ENCODE results near the gene SLCO4A1. TPM values are rescaled to one million over a fixed set of nuclear protein-coding genes. Genes with fewer than 3 reads are reported as not detected.

The SLCO4A1 gene
- total and polyA plus RNA-seq, 5 experiments from 2014 or later, result 0.93 to 1.4 (median 1.4) TPM; not detected in 2

DNA sequence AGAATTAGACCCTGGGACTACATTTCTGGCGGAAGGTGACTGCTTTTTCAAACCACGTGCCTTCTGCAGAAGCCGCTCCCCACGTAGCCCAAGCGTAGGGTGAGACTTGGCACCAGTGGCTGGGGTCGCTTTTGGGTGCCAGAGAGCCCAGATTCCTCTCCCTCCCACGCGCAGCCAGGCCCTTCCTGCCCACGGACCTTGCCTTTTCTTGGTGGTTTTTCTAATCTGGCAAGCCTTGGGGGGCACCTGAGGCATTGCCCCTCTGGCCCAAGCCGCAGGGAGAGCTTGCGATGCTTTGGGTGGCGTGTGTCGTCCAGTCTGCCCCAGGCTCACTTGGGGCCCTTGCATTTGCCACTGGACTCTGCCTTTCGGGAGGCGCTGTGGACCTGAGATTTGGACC lies 3.3 kb downstream of the SLCO4A1 start:
- POLR2A ChIA-PET, result no interaction called here
- Mint-ChIP-seq H3K4me1 (peaks cover 11 to 36% (median 19%) of the 10 kb centered on the region in 4 donors), H3K27ac (no peak overlapping the region), H3K9me3 (no peaks in the 10 kb centered on the region), H3K4me3 (no peak overlapping the region), H3K36me3 (no peaks in the 10 kb centered on the region), H3K27me3 (peaks cover 0 to 2% (median 0%) of the 10 kb centered on the region in 5 donors)
- no peak for ATAC-seq
- no peak for DNase-seq

DNA sequence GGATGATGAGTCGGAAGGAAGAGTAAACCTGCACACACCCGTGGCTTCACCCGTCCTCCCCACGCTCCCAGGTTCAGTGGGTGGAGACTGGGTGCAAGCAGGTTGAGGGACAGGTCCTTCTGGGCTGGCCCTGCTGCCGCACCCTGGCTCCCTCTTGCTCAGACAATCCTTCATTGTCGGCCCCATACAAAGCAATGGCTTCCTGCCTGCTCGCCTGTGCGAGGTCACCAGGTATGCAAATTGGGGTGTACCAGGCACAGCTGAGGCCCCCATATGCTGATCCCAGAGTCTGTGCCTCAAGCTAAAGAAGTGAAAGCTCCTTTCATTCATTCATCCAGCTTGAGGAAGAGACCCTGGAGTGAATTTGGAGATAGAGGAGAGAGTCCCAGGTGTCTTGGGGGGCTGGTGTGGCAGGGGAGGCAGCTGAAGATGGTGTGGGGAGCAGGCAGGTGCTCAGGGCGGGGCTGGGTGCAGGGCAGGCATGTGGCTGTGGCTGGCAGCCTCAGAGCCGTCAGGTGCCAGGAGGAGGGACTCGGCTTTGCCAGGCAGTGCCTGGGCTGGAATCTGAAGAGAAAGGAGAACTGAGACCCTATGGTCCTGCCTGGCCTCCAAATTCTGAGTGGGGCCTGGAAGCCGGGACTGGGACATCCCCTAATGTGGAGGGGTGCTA lies 4.7 kb downstream of the SLCO4A1 start:
- Mint-ChIP-seq H3K27ac (peak overlapping the region in 6 of 10 donors; percentile 28 to 87 (median 59)), H3K9me3 (no peaks in the 10 kb centered on the region), H3K4me3 (no peak overlapping the region), H3K4me1 (peaks cover 12 to 43% (median 26%) of the 10 kb centered on the region in 4 donors), H3K27me3 (peaks cover 0 to 2% (median 0%) of the 10 kb centered on the region in 5 donors), H3K36me3 (no peaks in the 10 kb centered on the region)
- DNase-seq (no peak), ATAC-seq (no peak)
- POLR2A ChIA-PET, result no interaction called here

DNA sequence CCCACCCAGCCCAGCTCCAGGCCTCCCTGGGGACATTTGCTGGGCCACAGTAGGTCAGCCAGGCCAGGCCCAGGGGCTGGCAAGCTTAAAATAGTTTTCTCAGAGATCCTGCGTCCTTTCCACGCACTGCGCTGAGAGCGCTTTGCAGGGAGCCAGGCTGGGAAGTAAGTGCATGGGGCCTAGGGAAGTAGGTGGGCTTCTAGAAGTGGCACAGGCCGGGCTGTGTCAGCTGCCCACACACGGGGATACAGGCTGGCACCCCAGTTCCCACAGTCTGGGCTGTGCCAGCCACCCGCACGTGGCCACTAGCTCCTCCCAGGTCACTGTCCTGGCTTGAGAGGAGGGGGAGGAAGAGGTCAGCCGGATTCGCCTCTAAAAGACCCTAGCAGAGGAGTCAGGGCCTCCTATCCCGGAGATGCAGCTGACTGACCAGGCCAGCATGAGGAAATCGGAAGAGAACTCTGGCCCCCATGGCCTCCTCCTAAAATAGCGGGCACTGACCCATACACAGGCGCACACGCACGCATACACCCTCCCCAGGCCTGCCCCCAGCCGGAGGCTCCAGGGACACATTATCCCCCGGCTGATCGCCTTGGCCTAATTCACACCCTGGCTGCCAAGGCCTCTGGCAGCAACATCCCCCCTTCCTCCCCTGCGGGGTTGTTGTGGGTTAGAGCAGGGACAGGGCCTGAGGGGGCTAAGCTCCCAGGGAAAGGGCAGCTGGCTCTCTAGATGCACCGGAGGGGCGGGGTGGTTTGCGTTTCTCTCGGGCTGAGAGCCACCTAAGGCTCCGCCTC lies 5.4 kb downstream of the SLCO4A1 start:
- Mint-ChIP-seq H3K27ac (peak overlapping the region in 5 of 10 donors; percentile 24 to 77 (median 56)), H3K9me3 (no peaks in the 10 kb centered on the region), H3K4me3 (no peak overlapping the region), H3K27me3 (peaks cover 0 to 2% (median 0%) of the 10 kb centered on the region in 5 donors), H3K36me3 (no peaks in the 10 kb centered on the region), H3K4me1 (peaks cover 14 to 50% (median 32%) of the 10 kb centered on the region in 4 donors)
- DNase-seq (no peak), ATAC-seq (no peak)
- POLR2A ChIA-PET, result no interaction called here

- Mint-ChIP-seq H3K4me3 (no peak overlapping the region), H3K36me3 (no peaks in the 10 kb centered on the region), H3K9me3 (no peaks in the 10 kb centered on the region), H3K27me3 (peaks cover 0 to 2% (median 0%) of the 10 kb centered on the region in 5 donors), H3K4me1 (peaks cover 14 to 49% (median 32%) of the 10 kb centered on the region in 4 donors), H3K27ac (peak overlapping the region in 6 of 10 donors; percentile 22 to 90 (median 46))
- ATAC-seq, result no peak
- POLR2A ChIA-PET, result no interaction called here
- no peak for DNase-seq
Observed at GRCh38 chr20:62648318-62648995, 6.2 kb downstream of the SLCO4A1 start.

DNA sequence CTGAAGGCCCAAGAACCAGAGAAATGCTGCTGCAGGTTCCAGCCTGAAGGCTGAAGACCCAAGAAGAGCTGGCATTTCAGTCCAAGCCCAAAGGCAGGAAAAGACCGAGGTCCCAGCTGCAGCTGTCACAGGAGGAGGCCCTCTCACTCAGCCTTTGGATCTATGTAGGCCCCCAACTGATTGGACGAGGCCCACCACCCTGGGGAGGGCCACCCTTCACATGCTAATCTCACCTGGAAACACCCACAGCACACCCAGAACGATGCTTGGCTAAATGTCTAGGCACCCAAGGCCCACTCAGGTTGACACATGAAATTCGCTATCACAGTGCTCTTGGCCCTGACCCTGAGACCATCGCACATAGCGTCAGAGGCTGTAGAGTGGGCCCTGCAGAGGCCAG lies 6.8 kb downstream of the SLCO4A1 start:
- Mint-ChIP-seq H3K27ac (peak overlapping the region in 7 of 10 donors; percentile 22 to 99 (median 69)), H3K27me3 (no peaks in the 10 kb centered on the region), H3K4me3 (no peak overlapping the region), H3K9me3 (no peaks in the 10 kb centered on the region), H3K36me3 (no peaks in the 10 kb centered on the region), H3K4me1 (peaks cover 14 to 48% (median 31%) of the 10 kb centered on the region in 4 donors)
- no peak for DNase-seq
- ATAC-seq, result no peak
- POLR2A ChIA-PET, result no interaction called here

GRCh38 chr20:62650551-62651284 lies 8.4 kb downstream of the SLCO4A1 start:
- ATAC-seq (no peak), DNase-seq (no peak)
- no peaks in the 10 kb centered on the region for H3K9me3 Mint-ChIP-seq
- H3K4me3 Mint-ChIP-seq, result peak overlapping the region; percentile 75 to 91 (median 85)
- peak overlapping the region; percentile 90 to 99 (median 98) for H3K27ac Mint-ChIP-seq
- POLR2A ChIA-PET, result interaction anchor here (0.7 to 4.1 kb wide), 15 partner anchors 8 to 622 kb away, joined by 3 to 31 read pairs (median 4); partner anchors contain the start of genes SLCO4A1 and TCFL5
- peaks cover 14 to 43% (median 30%) of the 10 kb centered on the region in 4 donors for H3K4me1 Mint-ChIP-seq
- no peaks in the 10 kb centered on the region for H3K36me3 Mint-ChIP-seq
- no peaks in the 10 kb centered on the region for H3K27me3 Mint-ChIP-seq

DNA sequence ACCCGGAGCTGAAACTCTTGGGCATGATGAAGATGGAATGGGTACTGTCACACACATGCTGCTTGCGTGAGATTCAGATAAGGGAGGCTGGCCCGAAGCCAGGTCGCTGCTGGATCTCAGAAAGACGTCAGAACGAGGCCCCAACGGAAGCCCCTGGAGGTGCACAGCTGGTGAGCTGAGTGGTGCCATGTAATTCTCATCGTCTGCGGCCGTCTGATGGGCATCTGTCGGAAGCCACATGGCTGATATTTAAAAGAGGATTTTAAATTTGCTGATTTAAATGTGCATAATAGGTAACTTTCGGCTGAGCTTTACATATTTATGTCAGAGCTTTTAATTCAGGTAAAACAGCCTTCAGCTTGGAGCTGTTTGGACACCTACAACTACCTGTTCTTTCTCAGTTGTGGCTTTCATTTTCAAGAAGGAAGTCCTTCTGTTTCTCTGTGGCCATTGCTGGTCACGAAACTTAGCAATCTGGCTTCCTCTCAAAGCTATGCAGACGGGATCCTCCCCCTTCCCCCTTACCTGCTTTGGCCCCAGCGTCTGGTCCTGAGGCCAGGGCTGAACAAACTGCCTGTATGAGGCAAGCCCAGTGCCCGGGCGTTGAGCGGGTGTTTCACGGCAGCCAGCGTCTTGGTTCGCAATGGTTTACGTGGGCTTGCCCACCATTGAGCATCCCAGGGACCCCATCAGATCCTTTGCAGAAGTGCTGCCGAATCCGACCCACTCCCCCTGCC lies 9.2 kb downstream of the SLCO4A1 start:
- Mint-ChIP-seq H3K27me3 (no peaks in the 10 kb centered on the region), H3K4me3 (peak overlapping the region; percentile 75 to 91 (median 85)), H3K9me3 (no peaks in the 10 kb centered on the region), H3K4me1 (peaks cover 14 to 40% (median 30%) of the 10 kb centered on the region in 4 donors), H3K36me3 (no peaks in the 10 kb centered on the region), H3K27ac (peak overlapping the region; percentile 90 to 99 (median 98))
- DNase-seq (peak; percentile 77 to 96 (median 89)), ATAC-seq (peak; percentile 80 to 82)
- POLR2A ChIA-PET, result interaction anchor here (0.7 to 4.1 kb wide), 15 partner anchors 9 to 623 kb away, joined by 3 to 31 read pairs (median 3); partner anchors contain the start of genes MRGBP, SLCO4A1 and TCFL5

GRCh38 chr20:62652041-62652893 lies 10.0 kb downstream of the SLCO4A1 start:
- POLR2A ChIA-PET, result interaction anchor here (0.5 to 4.1 kb wide), 17 partner anchors 10 to 624 kb away, joined by 3 to 31 read pairs (median 3); partner anchors contain the start of genes MRGBP, SLCO4A1 and TCFL5
- Mint-ChIP-seq H3K9me3 (no peaks in the 10 kb centered on the region), H3K4me1 (peaks cover 8 to 35% (median 26%) of the 10 kb centered on the region in 4 donors), H3K27ac (peak overlapping the region; percentile 90 to 99 (median 98)), H3K36me3 (no peaks in the 10 kb centered on the region), H3K27me3 (no peaks in the 10 kb centered on the region), H3K4me3 (peak overlapping the region; percentile 75 to 91 (median 85))
- ATAC-seq, result peak; percentile 56 to 72
- peak in 9 of 10 donors; percentile 52 to 89 (median 75) for DNase-seq

- Mint-ChIP-seq H3K9me3 (no peaks in the 10 kb centered on the region), H3K27me3 (no peaks in the 10 kb centered on the region), H3K27ac (peak overlapping the region in 6 of 10 donors; percentile 13 to 99 (median 98)), H3K4me1 (peaks cover 8 to 35% (median 26%) of the 10 kb centered on the region in 4 donors), H3K36me3 (no peaks in the 10 kb centered on the region), H3K4me3 (peak overlapping the region in 4 of 10 donors; percentile 20 to 86 (median 54))
- POLR2A ChIA-PET, result interaction anchor here (0.5 to 4.1 kb wide), 5 partner anchors 33 to 216 kb away, joined by 3 to 31 read pairs (median 4); no protein-coding TSS in a partner anchor
- ATAC-seq, result no peak
- no peak for DNase-seq
Observed at GRCh38 chr20:62652894-62653305, 10.6 kb downstream of the SLCO4A1 start.

GRCh38 chr20:62653373-62653772 lies 11.1 kb downstream of the SLCO4A1 start:
- H3K4me3 Mint-ChIP-seq, result no peak overlapping the region
- POLR2A ChIA-PET, result interaction anchor here (3.2 to 4.1 kb wide), 2 partner anchors 87 to 141 kb away, joined by 8 to 31 read pairs; no protein-coding TSS in a partner anchor
- no peaks in the 10 kb centered on the region for H3K27me3 Mint-ChIP-seq
- peaks cover 8 to 35% (median 26%) of the 10 kb centered on the region in 4 donors for H3K4me1 Mint-ChIP-seq
- DNase-seq (no peak), ATAC-seq (no peak)
- no peaks in the 10 kb centered on the region for H3K9me3 Mint-ChIP-seq
- no peaks in the 10 kb centered on the region for H3K36me3 Mint-ChIP-seq
- H3K27ac Mint-ChIP-seq, result peak overlapping the region in 8 of 10 donors; percentile 37 to 94 (median 81)

Measured in naive thymus-derived CD8-positive, alpha-beta T cell (primary cell).